Body of pancreas (tissue), 4 donors: ENCODE data around the gene OLIG2. TPM values are rescaled to one million over a fixed set of nuclear protein-coding genes. Genes with fewer than 3 reads are reported as not detected.

Experiments used
- ATAC-seq: fragments of 150-250 bp; one replicate; pipeline ENCODE4 v1.9.1; 2016
- DNase-seq, 4 donors: peaks; one replicate each; pipeline ENCODE4 v3.0.0-alpha.2; 2019
- H3K27ac ChIP-seq, 4 donors: fragments of 200-600 bp; sonication (generic); 1 replicate in 3 of 4; 2 replicates in 1 of 4; pipeline versions ENCODE4 v1.5.1 to v1.6.1; 2016 to 2019; ENCODE audit warnings: mild to moderate bottlenecking in 1 of 4, mixed read lengths in 1 of 4, moderate library complexity in 1 of 4
- H3K27me3 ChIP-seq, 2 donors: fragments of 200-600 bp; sonication (generic); one replicate each; pipeline ENCODE4 v1.6.0; 2016; ENCODE audit warnings: mild to moderate bottlenecking in 1 of 2
- H3K36me3 ChIP-seq, 2 donors: fragments of 200-600 bp; sonication (generic); replicated peaks in 1 of 2; 2 replicates each; pipeline ENCODE4 v1.5.1; 2016; ENCODE audit warnings: low read depth in 2 of 2; ENCODE audit not compliant: insufficient read depth in 1 of 2
- H3K4me1 ChIP-seq: fragments of 200-600 bp; sonication (generic); one replicate; pipeline ENCODE4 v1.6.0; 2016
- H3K4me3 ChIP-seq, 2 donors: fragments of 200-600 bp; sonication (generic); 1 replicate in 1 of 2; 2 replicates in 1 of 2; pipeline ENCODE4 v1.5.1; 2016 to 2019
- H3K9me3 ChIP-seq, 3 donors: fragments of 200-600 bp; sonication (generic); 1 replicate in 2 of 3; 2 replicates in 1 of 3; pipeline ENCODE4 v1.5.1; 2016
- POLR2A ChIP-seq, 3 donors: fragments of 450-650 bp; IDR thresholded peaks; one replicate each; pipeline ENCODE4 v1.6.1; 2016; ENCODE audit warnings: antibody characterized with exemption in 3 of 3, mild to moderate bottlenecking in 2 of 3
- WGBS, 2 donors: methylation state at CpG; one replicate each; pipeline ENCODE4 v1.1.5; 2017; 5-methylcytosine and 5-hydroxymethylcytosine counted together
- intact Hi-C: fragments of 100-400 bp; cut with DNase I; formaldehyde crosslinking; loops from one replicate; pipeline ENCODE4 v1.15.1; 2023
- total RNA-seq, 2 donors: library from RNA; depleted of rRNA; stranded (reverse); fragments of >200 nt; gene quantifications; one replicate each; pipeline ENCODE4 v1.1.0, GENCODE V29; 2016
- TF ChIP-seq, protein P1 (sequence below), 7 experiments: fragments of 450-650 bp in 4 of 7; fragments of 200-600 bp in 3 of 7; sonication (generic) in 3 of 7; IDR thresholded peaks; one replicate each; pipeline ENCODE4 v1.5.1; 2016 to 2019; ENCODE audit warnings: antibody characterized with exemption in 7 of 7

The OLIG2 gene
- total RNA-seq, 2 donors from 2014 or later: not detected

GRCh38 chr21:33028287-33028670 lies 2.5 kb downstream of the OLIG2 start:
- intact Hi-C loops: no loop called here
- no peaks in the 10 kb centered on the region for H3K9me3 ChIP-seq
- DNase-seq (no peak), ATAC-seq (no peak)
- WGBS, 2 donors: 2 to 6% methylated on average over 15 of the region's 15 CpGs
- H3K27me3 ChIP-seq: peaks cover 0 to 48% of the 10 kb centered on the region in 2 donors
- H3K27ac ChIP-seq: no peak overlapping the region
- no peaks in the 10 kb centered on the region for H3K36me3 ChIP-seq
- peaks cover 37% of the 10 kb centered on the region for H3K4me1 ChIP-seq
- no peak overlapping the region for H3K4me3 ChIP-seq
- TF ChIP-seq, protein P1, sequence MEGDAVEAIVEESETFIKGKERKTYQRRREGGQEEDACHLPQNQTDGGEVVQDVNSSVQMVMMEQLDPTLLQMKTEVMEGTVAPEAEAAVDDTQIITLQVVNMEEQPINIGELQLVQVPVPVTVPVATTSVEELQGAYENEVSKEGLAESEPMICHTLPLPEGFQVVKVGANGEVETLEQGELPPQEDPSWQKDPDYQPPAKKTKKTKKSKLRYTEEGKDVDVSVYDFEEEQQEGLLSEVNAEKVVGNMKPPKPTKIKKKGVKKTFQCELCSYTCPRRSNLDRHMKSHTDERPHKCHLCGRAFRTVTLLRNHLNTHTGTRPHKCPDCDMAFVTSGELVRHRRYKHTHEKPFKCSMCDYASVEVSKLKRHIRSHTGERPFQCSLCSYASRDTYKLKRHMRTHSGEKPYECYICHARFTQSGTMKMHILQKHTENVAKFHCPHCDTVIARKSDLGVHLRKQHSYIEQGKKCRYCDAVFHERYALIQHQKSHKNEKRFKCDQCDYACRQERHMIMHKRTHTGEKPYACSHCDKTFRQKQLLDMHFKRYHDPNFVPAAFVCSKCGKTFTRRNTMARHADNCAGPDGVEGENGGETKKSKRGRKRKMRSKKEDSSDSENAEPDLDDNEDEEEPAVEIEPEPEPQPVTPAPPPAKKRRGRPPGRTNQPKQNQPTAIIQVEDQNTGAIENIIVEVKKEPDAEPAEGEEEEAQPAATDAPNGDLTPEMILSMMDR (IDR thresholded peaks at IDR 0.05): no peak
- TF ChIP-seq POLR2A (IDR thresholded peaks at IDR 0.05): no peak

DNA sequence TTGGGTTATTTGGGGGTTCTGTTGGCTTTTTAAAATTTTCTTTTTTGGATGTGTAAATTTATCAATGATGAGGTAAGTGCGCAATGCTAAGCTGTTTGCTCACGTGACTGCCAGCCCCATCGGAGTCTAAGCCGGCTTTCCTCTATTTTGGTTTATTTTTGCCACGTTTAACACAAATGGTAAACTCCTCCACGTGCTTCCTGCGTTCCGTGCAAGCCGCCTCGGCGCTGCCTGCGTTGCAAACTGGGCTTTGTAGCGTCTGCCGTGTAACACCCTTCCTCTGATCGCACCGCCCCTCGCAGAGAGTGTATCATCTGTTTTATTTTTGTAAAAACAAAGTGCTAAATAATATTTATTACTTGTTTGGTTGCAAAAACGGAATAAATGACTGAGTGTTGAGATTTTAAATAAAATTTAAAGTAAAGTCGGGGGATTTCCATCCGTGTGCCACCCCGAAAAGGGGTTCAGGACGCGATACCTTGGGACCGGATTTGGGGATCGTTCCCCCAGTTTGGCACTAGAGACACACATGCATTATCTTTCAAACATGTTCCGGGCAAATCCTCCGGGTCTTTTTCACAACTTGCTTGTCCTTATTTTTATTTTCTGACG lies 3.1 kb downstream of the OLIG2 start:
- Histone ChIP-seq H3K36me3 (no peaks in the 10 kb centered on the region), H3K9me3 (no peaks in the 10 kb centered on the region), H3K4me1 (peaks cover 31% of the 10 kb centered on the region), H3K27ac (no peak overlapping the region), H3K27me3 (peaks cover 0 to 49% of the 10 kb centered on the region in 2 donors), H3K4me3 (no peak overlapping the region)
- TF ChIP-seq, protein P1 (IDR thresholded peaks at IDR 0.05): no peak
- TF ChIP-seq POLR2A (IDR thresholded peaks at IDR 0.05): no peak
- intact Hi-C loops: no loop called here
- DNase-seq (no peak), ATAC-seq (no peak)
- WGBS, 2 donors: 3 to 4% methylated on average over 28 of the region's 28 CpGs

DNA sequence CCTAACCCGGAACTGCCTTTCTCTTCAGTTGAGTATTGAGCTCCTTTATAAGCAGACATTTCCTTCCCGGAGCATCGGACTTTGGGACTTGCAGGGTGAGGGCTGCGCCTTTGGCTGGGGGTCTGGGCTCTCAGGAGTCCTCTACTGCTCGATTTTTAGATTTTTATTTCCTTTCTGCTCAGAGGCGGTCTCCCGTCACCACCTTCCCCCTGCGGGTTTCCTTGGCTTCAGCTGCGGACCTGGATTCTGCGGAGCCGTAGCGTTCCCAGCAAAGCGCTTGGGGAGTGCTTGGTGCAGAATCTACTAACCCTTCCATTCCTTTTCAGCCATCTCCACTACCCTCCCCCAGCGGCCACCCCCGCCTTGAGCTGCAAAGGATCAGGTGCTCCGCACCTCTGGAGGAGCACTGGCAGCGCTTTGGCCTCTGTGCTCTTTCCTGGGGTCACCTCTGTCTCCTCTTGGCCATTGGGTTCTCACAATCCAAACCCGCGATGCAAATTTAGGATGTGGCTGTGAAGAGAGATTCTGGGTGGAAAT lies 3.7 kb downstream of the OLIG2 start:
- Histone ChIP-seq H3K27ac (no peak overlapping the region), H3K27me3 (peaks cover 0 to 45% of the 10 kb centered on the region in 2 donors), H3K4me1 (peaks cover 29% of the 10 kb centered on the region), H3K9me3 (no peaks in the 10 kb centered on the region), H3K36me3 (no peaks in the 10 kb centered on the region), H3K4me3 (no peak overlapping the region)
- no peak for DNase-seq
- 8 to 11% methylated on average over 19 of the region's 19 CpGs for WGBS, 2 donors
- intact Hi-C loops: no loop called here
- TF ChIP-seq, protein P1 (IDR thresholded peaks at IDR 0.05): no peak
- no peak for TF ChIP-seq POLR2A (IDR thresholded peaks at IDR 0.05)
- no peak for ATAC-seq

DNA sequence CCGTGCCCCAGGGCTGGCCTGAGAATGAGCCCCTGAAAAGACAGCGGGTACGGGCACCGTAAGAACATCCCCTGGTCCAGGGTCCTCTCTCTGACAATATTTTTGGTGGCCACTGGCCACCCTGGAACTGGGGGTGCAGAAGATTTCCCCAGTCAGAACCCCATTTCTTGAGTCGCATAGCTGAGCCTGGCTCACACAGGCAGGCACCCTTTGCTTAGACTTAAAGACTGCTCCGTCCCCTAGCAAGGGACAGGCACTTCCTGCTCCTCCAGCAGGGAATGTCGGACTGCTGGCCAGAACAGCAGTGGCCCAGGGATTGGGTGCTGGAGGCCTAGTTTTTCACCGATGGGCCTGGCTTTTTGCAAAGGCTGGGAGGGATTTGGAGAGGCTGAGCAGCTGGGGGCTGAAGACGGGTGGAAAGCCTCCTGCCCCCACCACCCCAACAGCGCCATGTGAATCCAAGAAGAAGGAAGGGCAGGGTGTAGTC lies 4.3 kb downstream of the OLIG2 start:
- intact Hi-C loops: no loop called here
- 18 to 28% methylated on average over 8 to 10 of the region's 10 CpGs for WGBS, 2 donors
- no peak for ATAC-seq

More for the DNA sequence above, 4.3 kb downstream of the OLIG2 start:
- no peaks in the 10 kb centered on the region for H3K36me3 ChIP-seq
- H3K9me3 ChIP-seq: no peaks in the 10 kb centered on the region
- TF ChIP-seq, protein P1 (IDR thresholded peaks at IDR 0.05): no peak
- no peak for TF ChIP-seq POLR2A (IDR thresholded peaks at IDR 0.05)
- peaks cover 0 to 41% of the 10 kb centered on the region in 2 donors for H3K27me3 ChIP-seq
- H3K4me3 ChIP-seq: no peak overlapping the region
- DNase-seq: no peak
- H3K27ac ChIP-seq: no peak overlapping the region
- H3K4me1 ChIP-seq: peaks cover 29% of the 10 kb centered on the region
